Endothelial cell of umbilical vein (primary cell): ENCODE results near the gene BCAR3.

Experiments used
- POLR2AphosphoS5 ChIP-seq: IDR thresholded peaks from 2 replicates; pipeline ENCODE4 v1.6.1; 2012; ENCODE audit warnings: low read depth, mild to moderate bottlenecking, control low read depth, low read length, moderate library complexity; ENCODE audit not compliant: insufficient read depth
- TF ChIP-seq, protein P1 (sequence below), 2 donors: IDR thresholded peaks; 1 replicate in 1 of 2; 2 replicates in 1 of 2; pipeline ENCODE4 v1.5.1; 2011; ENCODE audit warnings: low read length in 2 of 2, mild to moderate bottlenecking in 2 of 2, moderate library complexity in 2 of 2, control low read depth in 1 of 2, inconsistent platforms in 1 of 2, low read depth in 1 of 2; ENCODE audit not compliant: insufficient read depth in 1 of 2; ENCODE audit errors: extremely low read depth in 1 of 2

- TF ChIP-seq, protein P1, sequence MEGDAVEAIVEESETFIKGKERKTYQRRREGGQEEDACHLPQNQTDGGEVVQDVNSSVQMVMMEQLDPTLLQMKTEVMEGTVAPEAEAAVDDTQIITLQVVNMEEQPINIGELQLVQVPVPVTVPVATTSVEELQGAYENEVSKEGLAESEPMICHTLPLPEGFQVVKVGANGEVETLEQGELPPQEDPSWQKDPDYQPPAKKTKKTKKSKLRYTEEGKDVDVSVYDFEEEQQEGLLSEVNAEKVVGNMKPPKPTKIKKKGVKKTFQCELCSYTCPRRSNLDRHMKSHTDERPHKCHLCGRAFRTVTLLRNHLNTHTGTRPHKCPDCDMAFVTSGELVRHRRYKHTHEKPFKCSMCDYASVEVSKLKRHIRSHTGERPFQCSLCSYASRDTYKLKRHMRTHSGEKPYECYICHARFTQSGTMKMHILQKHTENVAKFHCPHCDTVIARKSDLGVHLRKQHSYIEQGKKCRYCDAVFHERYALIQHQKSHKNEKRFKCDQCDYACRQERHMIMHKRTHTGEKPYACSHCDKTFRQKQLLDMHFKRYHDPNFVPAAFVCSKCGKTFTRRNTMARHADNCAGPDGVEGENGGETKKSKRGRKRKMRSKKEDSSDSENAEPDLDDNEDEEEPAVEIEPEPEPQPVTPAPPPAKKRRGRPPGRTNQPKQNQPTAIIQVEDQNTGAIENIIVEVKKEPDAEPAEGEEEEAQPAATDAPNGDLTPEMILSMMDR (IDR thresholded peaks at IDR 0.05; ENCODE audit: extremely low read depth in 1 of 2, insufficient read depth in 1 of 2, low read depth in 1 of 2, low read length in 2 of 2) = no peak
- TF ChIP-seq POLR2AphosphoS5 = peak; percentile 56
Observed at GRCh38 chr1:93701629-93702028, 20.0 kb upstream of the BCAR3 start.
